Adrenal gland (tissue), 5 donors: ENCODE results near the gene FGF19.

Source experiments
- POLR2A ChIP-seq, 2 donors: fragments of 450-650 bp; IDR thresholded peaks; one replicate each; pipeline ENCODE4 v1.6.1; 2017; ENCODE audit warnings: antibody characterized with exemption in 2 of 2, mild to moderate bottlenecking in 2 of 2, moderate library complexity in 1 of 2
- TF ChIP-seq, protein P1 (sequence below), 6 experiments: fragments of 450-650 bp in 4 of 6; fragments of 200-600 bp in 2 of 6; sonication (generic) in 1 of 6; IDR thresholded peaks; 1 replicate in 5 of 6; 2 replicates in 1 of 6; pipeline versions ENCODE4 v1.5.1 to v1.8.0; 2016 to 2021; ENCODE audit warnings: antibody characterized with exemption in 6 of 6, mild to moderate bottlenecking in 2 of 6, moderate library complexity in 1 of 6
- donor health status: DM: no; HTN: no; CAD: no.

DNA sequence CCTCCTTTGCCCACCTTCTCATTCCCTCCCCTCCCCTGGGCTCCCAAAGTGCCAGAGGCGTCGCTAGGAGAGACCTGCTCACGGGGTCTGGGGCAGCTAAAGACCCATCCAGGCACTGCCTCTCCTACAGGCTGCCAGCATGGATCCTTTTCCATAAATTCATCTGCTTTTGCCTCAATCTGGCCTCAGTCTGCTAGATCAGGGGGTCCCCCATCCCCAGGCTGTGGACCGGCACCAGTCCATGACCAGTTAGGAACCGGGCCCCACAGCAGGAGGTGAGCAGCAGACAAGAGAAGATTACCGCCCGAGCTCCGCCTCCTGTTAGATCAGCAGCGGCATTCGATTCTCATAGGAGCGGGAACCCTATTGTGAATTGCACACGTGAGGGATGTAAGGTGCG is 41.0 kb downstream of the FGF19 start:
- TF ChIP-seq, protein P1, sequence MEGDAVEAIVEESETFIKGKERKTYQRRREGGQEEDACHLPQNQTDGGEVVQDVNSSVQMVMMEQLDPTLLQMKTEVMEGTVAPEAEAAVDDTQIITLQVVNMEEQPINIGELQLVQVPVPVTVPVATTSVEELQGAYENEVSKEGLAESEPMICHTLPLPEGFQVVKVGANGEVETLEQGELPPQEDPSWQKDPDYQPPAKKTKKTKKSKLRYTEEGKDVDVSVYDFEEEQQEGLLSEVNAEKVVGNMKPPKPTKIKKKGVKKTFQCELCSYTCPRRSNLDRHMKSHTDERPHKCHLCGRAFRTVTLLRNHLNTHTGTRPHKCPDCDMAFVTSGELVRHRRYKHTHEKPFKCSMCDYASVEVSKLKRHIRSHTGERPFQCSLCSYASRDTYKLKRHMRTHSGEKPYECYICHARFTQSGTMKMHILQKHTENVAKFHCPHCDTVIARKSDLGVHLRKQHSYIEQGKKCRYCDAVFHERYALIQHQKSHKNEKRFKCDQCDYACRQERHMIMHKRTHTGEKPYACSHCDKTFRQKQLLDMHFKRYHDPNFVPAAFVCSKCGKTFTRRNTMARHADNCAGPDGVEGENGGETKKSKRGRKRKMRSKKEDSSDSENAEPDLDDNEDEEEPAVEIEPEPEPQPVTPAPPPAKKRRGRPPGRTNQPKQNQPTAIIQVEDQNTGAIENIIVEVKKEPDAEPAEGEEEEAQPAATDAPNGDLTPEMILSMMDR (IDR thresholded peaks at IDR 0.05), result no peak
- TF ChIP-seq POLR2A (IDR thresholded peaks at IDR 0.05), result no peak
